AG09309 (cell line): ENCODE data around the gene MTCH2.
"Not testable (repeated sequence)": the region's sequence is repeated elsewhere in the genome, so short reads cannot be mapped to it uniquely, and the experiment has no call there.

Source experiments
- DNase-seq: peaks from one replicate; pipeline ENCODE4 v3.0.0-alpha.2; 2010; ENCODE audit warnings: low read depth
- H3K4me3 ChIP-seq: 2 replicates; pipeline ENCODE4 v1.5.1; 2011; ENCODE audit warnings: mild to moderate bottlenecking, low read depth, low read length, moderate library complexity; ENCODE audit not compliant: control insufficient read depth
- TF ChIP-seq, protein P1 (sequence below): IDR thresholded peaks from 2 replicates; pipeline ENCODE4 v1.5.1; 2011; ENCODE audit warnings: mild to moderate bottlenecking, low read depth, low read length, inconsistent platforms; ENCODE audit not compliant: insufficient read depth, control insufficient read depth; ENCODE audit errors: missing control alignments

Gene MTCH2

DNA sequence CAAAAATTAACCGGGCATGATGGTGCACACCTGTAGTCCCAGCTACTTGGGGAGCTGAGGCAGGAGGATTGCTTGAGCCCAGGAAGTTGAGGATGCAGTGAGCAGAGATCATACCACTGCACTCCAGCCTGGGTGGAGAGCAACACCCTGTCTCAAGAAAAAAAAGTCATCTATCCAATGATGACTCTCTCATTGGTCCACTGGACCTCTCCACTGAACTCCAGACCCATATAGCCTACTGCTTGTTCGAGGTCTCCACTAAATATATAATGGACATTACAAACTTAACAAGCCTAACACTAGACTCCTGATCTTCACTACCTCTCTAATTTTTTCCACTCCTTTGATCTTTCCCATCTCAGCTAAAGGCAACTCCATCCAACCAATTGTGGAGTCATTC, 33.5 kb upstream of the MTCH2 start:
- DNase-seq: no peak
- H3K4me3 ChIP-seq: no peak overlapping the region
- TF ChIP-seq, protein P1, sequence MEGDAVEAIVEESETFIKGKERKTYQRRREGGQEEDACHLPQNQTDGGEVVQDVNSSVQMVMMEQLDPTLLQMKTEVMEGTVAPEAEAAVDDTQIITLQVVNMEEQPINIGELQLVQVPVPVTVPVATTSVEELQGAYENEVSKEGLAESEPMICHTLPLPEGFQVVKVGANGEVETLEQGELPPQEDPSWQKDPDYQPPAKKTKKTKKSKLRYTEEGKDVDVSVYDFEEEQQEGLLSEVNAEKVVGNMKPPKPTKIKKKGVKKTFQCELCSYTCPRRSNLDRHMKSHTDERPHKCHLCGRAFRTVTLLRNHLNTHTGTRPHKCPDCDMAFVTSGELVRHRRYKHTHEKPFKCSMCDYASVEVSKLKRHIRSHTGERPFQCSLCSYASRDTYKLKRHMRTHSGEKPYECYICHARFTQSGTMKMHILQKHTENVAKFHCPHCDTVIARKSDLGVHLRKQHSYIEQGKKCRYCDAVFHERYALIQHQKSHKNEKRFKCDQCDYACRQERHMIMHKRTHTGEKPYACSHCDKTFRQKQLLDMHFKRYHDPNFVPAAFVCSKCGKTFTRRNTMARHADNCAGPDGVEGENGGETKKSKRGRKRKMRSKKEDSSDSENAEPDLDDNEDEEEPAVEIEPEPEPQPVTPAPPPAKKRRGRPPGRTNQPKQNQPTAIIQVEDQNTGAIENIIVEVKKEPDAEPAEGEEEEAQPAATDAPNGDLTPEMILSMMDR: no peak

DNA sequence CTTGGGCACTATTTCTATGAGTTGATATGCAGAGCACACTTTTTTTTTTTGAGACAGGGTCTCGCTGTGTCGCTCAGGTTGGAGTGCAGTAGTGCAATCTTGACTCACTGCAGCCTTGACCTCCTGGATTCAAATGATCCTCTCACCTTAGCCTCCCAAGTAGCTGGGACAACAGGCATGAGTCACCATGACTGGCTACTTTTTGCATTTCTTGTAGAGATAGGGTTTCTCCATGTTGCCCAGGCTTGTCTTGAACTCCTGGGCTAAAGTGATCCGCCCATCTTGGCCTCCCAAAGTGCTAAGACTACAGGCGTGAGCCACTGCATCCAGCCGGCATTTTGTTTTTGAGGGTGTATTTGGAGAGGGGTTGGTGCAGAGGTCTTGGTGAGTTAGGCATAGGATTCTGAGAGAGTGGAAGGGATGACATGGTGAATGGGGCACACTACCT, 29.9 kb upstream of the MTCH2 start:
- no peak overlapping the region for H3K4me3 ChIP-seq
- TF ChIP-seq, protein P1: no peak
- no peak for DNase-seq

DNA sequence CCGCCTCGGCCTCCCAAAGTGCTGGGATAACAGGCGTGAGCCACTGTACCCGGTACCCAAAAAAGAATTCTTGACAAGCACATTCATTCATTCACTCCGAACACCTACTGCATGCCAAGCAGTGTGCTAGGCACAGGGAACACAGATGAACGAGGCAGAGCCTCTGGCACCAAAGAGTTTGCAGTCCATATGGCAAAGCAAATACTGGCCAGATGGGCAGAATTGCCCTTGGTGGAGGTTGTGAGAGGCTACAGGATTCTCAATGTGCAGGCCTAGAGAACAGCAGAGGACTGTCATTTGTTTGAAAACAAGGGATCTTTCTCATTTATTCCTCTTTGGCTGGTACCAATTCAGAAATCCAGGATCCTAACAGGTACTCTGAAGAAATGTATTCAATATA, 27.5 kb upstream of the MTCH2 start:
- no peak for DNase-seq
- TF ChIP-seq, protein P1: no peak

DNA sequence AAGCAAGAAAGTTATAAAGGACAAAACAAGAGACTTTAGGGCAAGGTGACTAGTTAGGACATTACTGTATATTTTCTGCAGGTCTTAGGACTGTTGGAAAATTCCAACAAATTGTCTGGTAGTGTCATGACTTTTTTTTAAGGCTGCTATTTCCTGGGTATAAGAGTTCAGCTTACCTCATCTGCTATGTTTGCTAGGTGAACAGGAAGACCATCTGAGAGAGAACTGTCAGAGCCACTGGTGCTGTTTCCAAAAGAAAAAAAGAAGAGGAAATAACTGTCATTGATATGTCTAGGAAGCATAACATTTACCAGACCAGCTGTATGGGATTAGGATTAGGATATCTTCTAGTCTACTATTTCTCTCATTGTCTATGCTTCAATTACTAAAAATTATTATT, 26.3 kb upstream of the MTCH2 start:
- H3K4me3 ChIP-seq: no peak overlapping the region
- TF ChIP-seq, protein P1: no peak
- DNase-seq: no peak

More for the DNA sequence above, 27.5 kb upstream of the MTCH2 start:
- no peak overlapping the region for H3K4me3 ChIP-seq

DNA sequence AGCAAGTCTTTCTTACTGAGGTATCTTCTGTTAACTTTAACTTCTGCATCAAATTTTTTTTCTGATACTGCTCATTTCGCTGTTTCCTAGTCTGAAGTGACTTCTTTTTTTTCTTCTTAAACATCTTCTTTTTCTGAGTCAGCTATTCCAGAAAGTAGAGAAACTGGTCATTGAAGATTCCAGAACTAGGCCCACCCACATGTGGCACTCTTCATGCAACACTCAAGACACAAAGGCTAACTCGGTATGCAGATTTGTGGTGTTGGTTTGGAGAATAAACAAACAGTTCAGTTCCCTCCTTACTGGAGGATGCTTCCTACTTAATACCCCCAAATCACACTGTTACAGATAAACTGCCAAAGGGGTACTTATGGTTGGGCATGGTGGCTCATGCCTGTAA, 25.2 kb upstream of the MTCH2 start:
- H3K4me3 ChIP-seq: no peak overlapping the region
- TF ChIP-seq, protein P1: no peak
- no peak for DNase-seq

DNA sequence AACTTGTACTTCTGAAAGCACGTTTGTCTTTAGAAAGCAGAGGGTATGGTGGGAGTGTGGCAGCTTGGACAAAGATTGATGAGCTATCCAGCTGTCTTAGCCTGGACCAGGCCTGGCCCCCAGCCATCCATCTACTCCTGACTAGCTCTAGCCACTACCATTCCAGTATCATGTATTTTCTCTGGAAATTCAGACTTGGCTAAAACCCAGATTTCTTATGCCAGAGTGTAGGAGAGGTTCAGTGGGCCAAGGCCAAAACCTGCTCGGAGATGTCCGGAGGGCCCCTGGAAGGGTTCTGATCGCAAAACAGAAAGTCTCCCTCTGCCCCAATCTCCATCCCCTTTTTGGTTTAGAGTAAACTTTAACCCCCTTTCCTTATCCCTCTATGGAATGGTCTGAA, 24.8 kb upstream of the MTCH2 start:
- TF ChIP-seq, protein P1: no peak

DNA sequence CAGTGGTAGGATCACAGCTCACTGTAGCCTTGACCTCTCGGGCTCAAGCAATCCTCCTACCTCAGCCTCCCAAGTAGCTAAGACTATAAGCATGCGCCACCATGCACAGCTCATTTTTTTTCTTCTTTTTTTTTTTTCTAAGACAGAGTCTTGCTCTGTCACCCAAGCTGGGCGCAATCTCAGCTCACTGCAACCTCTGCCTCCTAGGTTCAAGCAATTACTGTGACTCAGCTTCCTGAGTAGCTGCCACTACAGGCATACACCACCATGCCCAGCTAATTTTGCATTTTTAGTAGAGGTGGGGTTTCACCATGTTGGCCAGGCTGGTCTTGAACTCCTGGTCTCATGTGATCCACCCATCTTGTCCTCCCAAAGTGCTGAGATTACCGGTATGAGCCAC, 22.6 kb upstream of the MTCH2 start:
- DNase-seq, H3K4me3 ChIP-seq: not testable (repeated sequence)

More for the DNA sequence above, 24.8 kb upstream of the MTCH2 start:
- DNase-seq: no peak
- H3K4me3 ChIP-seq: no peak overlapping the region
